Measurements from ENCODE around the gene TMIE.
A peak's percentile ranks its signal among the peaks of the same experiment; 100 is the strongest.

Gene TMIE, protein sequence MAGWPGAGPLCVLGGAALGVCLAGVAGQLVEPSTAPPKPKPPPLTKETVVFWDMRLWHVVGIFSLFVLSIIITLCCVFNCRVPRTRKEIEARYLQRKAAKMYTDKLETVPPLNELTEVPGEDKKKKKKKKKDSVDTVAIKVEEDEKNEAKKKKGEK

DNA sequence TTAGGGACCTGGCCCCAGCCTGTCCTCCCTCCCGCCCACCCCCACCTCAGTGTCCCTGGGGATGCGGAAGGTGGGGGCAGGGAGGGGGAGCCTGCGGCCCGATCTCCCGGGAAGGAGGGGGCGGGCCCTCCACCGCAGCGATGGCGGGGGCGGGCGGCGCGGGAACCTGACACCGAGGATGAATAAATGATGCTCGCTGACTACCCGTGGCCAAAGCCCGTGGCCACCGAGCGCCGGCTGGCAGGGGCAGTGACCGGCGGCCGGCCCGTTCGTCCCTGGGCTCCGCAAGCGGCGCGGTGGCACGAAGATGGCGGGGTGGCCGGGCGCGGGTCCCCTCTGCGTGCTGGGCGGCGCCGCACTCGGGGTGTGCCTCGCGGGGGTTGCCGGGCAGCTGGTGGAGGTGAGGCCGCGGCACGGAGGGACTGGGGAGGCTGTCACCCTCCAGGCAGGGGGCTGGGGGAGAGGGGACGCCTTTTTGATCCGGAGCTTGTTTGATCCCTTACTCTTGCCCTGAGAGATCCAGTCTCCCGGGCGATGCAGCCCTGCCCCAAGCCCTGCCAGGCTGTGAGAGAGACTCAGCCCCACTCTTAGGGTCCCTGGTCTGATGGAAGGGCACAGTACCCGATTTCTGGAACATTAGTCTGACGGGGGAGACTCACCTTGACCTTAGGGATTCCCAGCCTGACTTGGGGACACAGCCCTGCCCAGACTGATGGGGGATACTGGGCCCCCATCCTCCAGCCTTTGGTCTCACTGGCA, at the start of gene TMIE:
Gene TMIE, plus strand, starts transcription at position 212 of the 759 bp plus-strand sequence. Its CDS starts 96 bp downstream, at position 308.
- peak; percentile 30 for DNase-seq

DNA sequence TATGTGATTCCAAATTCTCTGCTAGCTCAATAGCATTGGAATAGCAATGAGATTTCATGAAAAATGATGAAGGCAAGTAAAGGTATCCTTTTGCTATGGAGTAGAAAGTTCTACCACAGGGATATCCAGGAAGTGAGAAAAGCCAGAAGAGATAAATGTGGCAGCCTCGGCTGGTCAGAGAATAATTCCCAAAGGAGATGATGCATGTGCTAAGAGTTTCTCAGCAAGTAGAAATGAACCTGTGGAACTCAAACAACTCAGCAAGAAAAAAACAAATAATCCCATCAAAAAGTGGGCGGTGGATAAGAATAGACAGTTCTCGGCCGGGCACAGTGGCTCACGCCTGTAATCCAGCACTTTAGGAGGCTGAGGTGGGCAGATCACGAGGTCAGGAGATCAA, 45.9 kb upstream of the TMIE start:
- DNase-seq: no peak

DNA sequence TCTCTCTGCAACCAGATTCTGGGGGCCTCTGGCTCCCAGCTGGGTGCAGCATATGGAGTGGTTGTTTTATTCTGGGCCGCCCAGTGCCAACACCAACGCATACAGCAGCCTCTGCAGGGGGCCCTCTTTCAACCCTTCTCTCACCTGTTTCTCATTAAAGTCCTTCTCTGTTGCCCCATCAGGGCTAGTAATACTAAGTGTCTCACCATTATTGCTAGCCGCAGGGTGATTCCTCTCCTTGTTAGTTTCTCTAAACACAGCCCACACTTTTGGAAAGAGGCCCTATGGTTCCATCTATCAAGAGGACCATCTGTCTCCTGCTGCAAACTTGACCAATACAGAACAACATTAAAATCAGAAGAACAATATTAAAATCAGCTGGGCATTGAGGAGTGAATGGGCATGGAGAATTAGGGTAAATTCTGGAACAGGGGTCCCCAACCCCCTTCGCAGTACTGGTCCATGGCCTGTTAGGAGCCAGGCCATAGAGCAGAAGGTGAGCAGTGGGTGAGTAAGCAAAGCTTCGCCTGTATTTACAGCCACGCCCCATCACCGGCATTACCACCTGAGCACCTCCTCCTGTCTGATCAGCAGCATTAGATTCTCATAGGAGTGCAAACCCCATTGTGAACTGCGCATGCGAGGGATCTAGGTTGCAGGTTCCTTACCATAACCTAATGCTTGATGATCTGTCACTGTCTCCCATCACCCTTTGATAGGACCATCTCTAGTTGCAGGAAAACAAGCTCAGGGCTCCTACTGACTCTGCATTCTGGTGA, 44.2 kb upstream of the TMIE start:
- DNase-seq: no peak

DNA sequence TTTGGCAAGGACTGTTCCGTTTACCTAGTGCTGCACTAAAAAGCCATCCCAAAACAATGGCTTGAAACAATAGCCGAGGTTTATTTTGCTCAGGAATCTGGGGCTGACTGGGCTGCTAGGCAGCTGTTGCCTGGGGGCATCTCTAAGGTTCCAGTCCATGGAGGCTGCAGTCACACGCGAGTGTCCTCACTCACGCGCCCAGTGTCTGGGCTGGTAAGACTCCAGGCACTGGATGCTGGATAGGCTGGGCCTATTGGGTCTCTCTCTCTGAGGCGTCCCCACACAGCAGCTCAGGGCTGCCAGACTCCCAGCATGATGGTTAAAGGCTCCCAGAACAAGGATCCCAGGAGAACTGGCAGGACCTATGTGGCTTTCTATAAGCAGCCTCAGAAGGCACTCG, 41.9 kb upstream of the TMIE start:
- no peak for DNase-seq

DNA sequence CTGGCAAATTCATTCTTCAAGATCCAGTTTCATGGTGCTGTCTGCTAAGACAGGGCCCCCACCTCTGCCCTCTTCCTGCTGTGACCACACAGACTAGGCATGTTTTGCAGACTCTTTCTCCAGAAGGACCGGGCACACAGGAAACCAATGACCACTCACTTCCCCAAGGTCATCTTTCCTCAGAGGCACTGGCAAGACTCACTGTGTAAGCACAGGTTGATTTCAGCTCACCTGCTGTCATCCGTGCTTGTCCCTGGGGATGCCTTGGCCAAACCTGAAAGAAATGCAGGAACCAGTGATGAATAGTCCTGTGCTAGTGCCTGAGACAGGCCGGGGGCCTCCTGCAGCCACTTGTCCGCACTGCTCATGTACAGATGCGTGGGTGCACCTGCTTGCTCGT, 41.2 kb upstream of the TMIE start:
- no peak for DNase-seq

DNA sequence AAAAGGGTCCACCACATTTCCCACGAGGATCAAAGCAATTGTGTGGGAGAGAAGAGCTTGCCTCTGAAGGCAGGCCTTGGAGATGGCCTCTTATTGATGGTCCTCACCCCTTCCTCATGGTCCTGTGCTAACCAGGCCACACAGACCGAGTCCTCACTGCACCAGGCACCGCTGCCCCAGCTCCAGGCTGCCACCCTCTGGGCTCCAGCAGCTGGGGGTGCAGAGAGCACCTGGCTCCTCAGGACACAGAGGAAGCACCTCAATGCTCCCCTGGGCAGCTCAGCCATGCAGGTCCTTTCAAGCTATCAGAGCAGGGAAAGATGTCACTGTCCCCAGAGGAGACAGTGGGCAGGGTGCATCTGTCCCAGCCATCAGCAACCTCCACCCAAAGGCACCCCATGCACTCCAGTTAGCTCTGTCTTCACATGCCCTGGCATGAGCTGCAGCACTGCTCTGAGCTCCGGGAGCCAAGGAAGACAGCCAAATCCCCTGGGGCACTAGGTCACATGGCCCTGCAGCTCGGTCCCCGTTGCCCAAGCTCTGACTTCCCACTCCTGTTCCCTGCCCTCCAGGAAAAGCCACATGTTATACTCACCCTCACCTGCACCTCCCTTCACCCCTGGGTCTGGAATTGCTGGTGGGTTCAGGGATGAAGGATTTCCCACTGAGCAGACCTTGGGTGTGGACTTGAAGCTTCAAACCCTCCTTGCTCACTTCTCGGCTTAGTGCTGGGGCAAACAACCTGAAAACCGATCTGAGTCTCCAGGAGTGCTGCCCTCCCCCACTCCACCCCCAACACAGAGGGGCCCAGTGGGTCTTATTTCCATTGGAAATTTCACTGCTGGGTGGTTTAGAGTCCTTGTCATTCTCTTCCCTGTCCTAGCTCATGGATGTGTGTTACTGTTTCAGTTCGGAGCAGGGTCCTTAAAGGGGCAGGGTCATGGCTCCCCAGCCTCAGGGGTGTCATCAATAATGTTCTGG, 40.4 kb upstream of the TMIE start:
- no peak for DNase-seq

DNA sequence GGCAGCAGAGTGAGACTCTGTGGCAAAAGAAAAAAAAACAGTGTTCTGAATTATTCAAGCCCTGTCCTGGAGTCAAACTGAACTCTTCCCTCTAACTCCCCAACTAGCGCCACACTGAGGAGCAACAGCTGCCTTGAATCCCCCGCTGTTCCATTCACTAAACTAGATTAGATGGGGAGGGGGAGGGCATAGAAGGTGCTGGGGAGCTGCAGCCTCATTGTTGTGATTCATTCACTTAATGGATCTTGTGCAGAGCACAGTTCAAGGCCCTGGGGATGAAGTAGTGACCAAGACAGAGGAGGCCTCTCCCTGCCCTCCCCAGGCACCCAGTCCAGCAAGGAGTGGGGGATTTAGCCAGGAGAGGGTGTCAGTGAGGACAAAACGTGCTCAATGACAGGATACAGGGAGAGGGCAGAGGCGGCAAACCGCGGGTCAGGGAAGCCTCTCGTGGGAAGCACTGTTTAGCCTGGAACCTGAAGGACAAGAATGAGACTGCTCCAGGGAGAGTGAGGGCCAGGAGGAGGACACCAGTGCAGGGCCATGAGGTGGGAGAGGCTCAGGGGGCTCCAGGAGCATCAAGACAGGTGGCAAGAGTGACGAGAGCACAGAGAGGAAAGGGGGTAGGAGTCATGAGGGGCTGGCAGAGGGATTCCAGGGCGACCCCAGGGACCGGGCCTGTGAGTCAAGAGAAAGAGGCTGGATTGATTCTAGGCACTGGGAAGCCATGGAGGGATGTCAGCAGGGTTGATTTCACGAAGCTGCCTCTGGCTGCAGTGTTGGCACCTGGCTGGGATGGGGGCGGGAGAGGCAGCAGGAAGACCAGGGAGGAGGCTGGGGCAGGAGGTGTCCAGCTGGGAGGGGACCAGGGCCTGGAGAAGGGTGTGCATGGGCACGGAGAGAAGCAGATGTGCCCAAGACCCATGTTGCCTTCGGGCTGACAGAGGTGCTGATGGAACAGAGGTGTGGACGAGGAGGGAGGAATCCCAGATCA, 39.1 kb upstream of the TMIE start:
- DNase-seq: no peak

DNA sequence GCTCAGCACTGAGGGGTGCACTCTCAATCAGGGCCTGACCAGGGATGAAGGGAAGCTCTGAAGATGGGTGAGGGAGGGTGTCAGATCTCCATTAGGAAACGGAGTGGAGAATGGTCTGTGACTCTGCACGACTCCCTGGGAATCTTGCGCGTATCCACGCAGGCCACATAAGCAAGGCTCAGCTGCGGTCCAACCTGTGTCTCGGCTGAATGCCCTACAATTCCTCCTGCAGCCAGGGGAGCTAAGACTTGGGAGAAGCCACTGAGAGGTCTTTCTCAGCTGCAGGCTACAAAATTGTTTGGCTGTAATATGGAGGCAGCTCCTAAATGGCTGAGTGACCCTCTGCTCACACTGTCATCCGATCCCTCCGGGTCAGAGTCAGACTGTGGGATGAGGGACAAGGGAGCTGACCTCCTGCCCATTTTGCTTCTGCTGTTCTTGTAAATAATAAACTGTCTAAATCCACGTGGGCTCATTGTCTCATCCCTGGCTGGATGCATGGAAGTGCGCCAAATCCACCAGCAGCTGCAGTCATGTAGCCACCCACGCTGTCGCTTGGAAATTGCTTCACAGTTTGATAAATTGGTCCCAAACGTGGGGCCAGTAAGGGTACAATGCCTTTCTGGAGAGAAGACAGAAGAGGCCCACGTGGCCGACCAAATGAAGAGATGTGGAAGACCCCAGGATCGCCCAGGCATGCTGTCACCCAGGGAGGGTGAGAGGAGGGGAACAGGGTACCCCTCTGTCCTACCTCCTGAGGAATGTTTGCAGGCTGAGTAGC, 38.2 kb upstream of the TMIE start:
- DNase-seq: no peak

DNA sequence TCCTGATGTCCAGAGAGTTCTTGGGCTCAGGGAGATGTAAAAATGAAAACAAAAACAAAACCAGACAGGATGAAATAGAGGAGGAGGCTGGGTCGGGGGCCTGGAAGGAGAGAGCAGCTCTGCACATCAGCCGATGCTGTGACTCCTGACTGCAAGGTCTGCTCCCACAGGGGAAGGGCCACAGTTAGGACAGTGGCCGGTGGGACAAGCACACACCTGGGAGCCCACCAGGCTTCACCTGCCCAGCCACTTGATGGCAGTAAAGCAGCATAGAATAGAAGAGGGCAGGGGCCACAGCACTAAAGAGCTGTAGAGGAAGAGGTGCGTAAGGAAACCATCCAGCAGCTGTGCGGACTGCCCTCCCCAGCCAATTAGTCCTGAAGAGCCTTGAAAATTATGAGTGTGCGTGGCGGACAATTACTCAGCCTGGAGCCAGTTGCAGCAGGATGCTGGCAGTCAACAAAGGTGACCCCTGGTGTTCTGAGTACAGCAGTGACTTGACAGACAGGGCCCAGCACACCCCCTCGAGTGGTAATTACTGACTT, 37.5 kb upstream of the TMIE start:
- peak; percentile 14 for DNase-seq

DNA sequence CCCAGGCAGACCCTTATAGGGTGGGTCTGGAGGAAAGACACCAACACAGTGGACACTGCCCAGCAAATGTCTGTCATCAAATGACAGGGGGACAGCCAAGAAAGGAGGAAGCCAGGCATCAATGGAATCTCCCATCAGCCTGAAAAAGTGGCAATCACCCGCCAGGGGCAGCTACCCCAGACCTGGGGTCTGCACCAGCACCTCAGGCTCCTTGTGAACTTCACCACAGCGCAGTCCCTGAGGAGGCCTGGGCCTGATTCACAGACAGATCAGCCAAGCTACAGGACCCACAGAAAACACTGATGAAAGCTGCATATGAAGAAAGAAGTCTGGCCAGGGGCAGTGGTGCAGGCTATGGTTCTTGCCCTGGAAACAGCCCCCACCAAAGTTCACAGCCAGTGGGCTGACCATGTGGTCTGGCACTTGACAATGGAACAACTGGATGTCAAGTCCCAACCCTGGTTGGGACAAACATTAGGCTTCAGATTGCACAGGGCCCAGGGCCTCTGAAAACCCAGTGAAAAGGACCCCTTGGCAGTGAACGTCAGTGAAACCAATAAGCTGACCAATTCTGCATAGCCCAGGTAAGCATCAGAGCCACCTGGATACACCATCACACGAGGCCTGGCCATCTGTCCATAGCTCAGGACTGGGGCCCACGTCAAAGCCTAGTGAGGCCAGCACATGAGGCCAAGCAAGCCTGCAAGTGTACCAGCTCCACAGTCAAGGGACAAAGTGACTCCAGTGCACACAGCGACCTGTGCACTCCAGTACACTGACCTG, 36.8 kb upstream of the TMIE start:
- no peak for DNase-seq

DNA sequence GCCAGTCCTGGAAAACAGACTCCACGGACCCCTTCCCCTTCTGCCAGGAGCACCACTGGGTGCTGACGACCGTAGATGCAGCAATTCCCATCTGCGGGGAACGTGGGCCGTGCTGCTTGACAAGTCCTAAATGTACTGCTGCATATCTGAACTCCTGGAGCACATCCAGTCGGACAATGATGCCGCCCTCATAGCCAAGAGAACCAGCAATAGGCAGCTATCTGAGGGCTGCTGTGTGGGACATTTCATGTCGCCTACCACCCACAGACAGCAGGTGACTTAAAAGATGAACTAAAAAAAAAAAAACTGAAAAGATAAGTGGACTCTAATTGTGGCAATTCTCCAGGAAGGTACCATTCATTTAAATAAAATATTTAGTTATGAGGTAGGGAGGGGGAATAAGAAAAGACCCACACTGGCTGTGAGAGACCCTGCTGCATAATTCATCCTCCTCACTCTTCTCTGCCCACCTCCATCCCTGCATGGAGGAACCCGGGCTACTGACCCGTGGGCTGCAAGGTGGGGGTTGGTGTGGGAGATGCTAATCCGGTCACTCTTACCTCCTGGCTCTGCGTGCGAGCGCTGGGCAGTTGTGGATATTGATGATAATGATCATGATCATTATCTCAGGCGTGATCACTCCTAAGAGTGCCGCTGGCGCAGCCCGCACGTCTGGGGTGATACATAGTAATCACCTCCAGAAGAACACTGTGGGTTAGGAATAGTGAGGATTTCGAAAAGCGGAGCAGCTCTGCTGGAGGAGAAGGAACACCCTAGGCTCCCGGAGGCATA, 36.0 kb upstream of the TMIE start:
- no peak for DNase-seq

DNA sequence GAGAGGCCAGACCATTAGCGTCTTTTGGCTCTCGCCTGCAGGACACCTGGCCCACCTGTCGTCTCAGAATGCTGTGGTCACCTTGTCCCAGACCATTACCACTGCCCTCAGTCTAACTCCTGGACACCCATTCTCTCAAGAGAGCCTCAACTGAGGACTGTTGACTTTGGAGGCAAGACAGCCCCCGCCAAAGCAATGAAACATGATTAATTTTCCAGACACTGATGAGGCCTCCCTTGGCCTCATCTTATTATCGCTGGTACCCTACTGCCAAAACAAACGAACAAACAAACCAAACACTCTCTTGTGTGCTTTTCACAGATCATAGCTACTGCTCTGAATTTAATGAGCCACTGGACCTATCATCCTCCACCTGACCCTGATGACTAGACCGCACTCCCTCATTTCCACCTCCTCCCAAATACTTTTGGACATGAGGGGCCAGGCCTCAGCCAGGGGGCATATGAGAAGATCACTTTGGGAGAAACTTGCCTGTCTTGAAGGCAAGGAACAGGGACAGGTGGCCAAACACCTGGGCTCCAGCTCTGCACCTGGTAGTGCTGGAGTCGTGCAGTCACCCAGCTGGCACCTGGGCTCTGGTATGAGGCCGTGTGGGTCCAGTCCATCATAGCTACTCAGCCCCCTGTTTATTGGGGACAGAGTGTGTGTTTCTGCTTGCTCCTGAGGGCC, 35.3 kb upstream of the TMIE start:
- no peak for DNase-seq

DNA sequence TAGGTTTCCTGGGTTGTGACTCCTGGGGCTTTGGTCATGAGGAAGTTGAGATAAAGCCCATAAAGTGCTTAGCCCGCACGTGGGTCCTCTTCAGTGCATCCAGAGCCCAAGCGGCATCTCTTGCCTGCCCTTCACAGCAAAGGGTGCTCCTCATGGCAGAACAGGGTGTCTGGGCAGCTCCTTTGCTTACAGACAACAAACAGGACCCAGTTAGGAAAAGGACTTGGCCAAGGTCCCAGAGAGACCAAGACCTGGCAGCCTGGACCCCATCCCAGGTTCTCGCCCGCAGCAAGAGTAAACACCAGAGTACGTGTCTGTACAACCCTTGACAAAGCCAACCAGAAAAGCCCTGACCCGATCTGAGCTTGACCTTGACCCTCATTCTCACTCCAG, 34.7 kb upstream of the TMIE start:
- no peak for DNase-seq

DNA sequence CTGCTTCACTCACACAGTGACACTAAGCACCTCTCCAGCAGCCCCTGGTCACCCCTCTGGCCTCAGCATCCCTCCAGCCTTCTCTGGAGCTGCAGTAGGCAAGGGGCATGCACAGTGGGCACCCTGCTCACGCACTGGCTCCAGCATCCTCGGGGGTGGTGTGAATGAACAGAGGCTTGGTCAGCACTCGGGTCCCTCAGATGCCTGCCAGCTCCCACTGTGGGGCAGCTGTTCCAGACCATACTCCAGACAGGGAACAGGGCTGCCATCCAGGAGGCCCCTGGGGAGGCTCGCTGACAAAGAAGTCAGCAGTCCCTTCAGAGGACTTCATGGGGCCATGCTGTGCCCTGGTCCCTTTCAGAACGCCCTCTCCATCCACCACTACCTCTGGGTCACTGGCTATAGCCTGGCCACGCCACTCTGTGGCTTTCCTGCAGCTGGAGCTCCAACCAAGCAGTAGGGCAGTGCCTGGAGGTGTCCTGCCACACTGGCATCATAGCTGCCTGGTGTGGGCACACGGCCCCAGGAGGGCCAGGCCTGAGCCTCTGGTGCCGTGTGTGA, 34.1 kb upstream of the TMIE start:
- no peak for DNase-seq

DNA sequence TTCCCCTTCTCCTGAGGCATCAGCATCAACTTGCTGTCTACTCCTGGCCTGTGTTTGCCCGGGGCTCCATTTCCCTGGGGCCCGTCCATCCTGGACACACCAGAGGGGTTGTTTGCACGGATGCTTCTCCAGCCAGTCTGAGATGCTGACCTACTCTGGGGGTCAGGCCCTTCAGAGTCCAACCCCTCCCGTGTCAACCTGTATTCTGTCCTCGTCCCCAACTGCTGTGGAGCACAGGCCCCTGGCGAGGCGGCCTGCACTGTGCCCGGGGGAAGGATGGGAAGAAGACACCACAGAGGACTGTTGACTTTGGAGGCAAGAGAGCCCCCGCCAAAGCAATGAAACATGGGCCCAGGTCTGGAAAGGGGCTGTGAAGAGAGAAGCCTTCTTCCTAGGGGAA, 33.5 kb upstream of the TMIE start:
- DNase-seq: no peak

DNA sequence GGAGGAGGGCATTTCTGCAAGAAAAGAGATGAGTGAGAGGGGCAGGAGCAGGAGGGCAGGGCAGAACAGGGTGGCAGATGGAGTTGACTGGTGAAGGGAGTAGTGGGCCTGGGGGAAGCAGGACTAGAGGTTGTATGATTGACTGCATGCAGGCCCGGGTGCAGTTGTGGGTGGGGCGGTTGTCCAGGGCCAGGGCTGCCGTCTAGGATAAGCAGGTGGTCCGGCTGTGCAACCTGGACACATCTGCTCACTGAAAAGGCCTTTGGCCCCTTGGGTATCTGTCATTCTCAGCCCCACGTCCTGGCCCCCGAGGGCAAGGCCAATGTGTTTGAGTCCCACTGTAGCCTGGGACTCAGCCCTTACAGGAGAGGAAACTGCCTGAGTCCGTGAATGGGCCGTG, 33.1 kb upstream of the TMIE start:
- no peak for DNase-seq

DNA sequence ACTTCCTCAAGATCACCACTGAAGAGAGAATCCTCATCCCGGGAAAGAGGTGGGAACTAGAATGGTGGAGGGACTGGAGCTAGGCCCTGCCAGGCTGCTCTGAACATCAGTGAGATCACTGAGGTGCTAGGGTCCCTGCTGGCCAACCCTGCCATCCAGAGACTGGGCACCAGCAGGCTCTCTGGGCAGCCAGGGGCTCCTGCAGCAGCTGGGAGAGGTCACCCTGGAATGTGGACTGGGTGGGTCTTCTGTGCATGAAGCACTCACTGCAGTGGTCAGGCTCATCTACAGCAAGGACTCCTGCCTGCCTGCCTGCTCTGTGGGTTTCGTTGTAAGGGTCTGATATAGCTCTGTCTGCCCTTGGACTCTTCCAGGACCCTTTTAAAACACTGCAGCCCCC, 32.6 kb upstream of the TMIE start:
- DNase-seq: no peak
